ENCODE results near the gene CAMK2N1. TPM values are rescaled to one million over a fixed set of nuclear protein-coding genes. Genes with fewer than 3 reads are reported as not detected.

Gene CAMK2N1
- total and polyA plus RNA-seq, 2 of the 8 experiments (the other 6 are each of a cell fraction or from before 2014, with no cell fraction given): 2.3 to 5.6 TPM

- 33% methylated on average over 28 of the region's 28 CpGs; no CpG with 5 or more reads in 1 of the 2 experiments for WGBS, 2 experiments (ENCODE audit: extremely low coverage in 1 of 2, insufficient coverage in 1 of 2, insufficient read length in 1 of 2, insufficient replicate concordance in 2 of 2, low coverage in 1 of 2, low lambda C conversion rate in 2 of 2, missing lambda C conversion rate in 1 of 2)
- no peak for TF ChIP-seq EGR1 (IDR thresholded peaks at IDR 0.05; ENCODE audit: borderline replicate concordance, low read depth, low read length)
- peak; percentile 79 for TF ChIP-seq MAX (IDR thresholded peaks at IDR 0.05)
- TF ChIP-seq EP300 (IDR thresholded peaks at IDR 0.05; ENCODE audit: borderline replicate concordance in 1 of 2, low read depth in 2 of 2, low read length in 2 of 2): no peak
- TF ChIP-seq SIN3A (conservative IDR thresholded peaks at IDR 0.05 in 1 of 2, IDR thresholded peaks at IDR 0.05 in 1 of 2; ENCODE audit: low read depth in 1 of 2, low read length in 2 of 2): no peak
- peak; percentile 56 for TF ChIP-seq NRF1 (IDR thresholded peaks at IDR 0.05; ENCODE audit: low read depth, low read length)
- TF ChIP-seq JUN (IDR thresholded peaks at IDR 0.05; ENCODE audit: low read depth, low read length): no peak
- TF ChIP-seq GABPA (IDR thresholded peaks at IDR 0.05; ENCODE audit: borderline replicate concordance, insufficient read depth, low read length): no peak
These were observed 12.9 kb downstream of the CAMK2N1 start for GRCh38 chr1:20472860-20473711.

More at GRCh38 chr1:20472860-20473711, 12.9 kb downstream of the CAMK2N1 start:
- ChIA-PET CTCF (ENCODE audit: partially characterized antibody) (interaction anchor here (1.0 to 4.2 kb wide), 8 partner anchors 10 to 114 kb away, joined by 3 to 26 read pairs (median 4); no protein-coding TSS in a partner anchor), POLR2A (ENCODE audit: partially characterized antibody) (interaction anchor here (0.6 to 1.7 kb wide), 4 partner anchors 11 to 117 kb away, joined by 3 to 8 read pairs (median 4); partner anchors contain the start of gene CAMK2N1)
- no peak overlapping the region for H2BK15ac ChIP-seq (ENCODE audit: low read length)
- peak overlapping the region; percentile 72 for H3K18ac ChIP-seq (ENCODE audit: extremely low read depth, low read length)
- FAIRE-seq: peak; percentile 82
- DNase-seq (ENCODE audit: low read depth in 1 of 2, low spot score in 2 of 2): peak in 1 of 2 experiments; percentile 89
- peaks cover 7% of the 10 kb centered on the region; the same call in 1 of the 2 replicates for H3K23me2 ChIP-seq (ENCODE audit: low read depth, low read length)
- H3K27ac ChIP-seq (ENCODE audit: low read depth, low read length): no peak overlapping the region
- H3K9ac ChIP-seq (replicated peaks in 1 of 4; ENCODE audit: extremely low read depth in 1 of 4, low read depth in 3 of 4, low read length in 3 of 4): peak overlapping the region in 1 of 4 experiments; percentile 48; a peak in 2 of 7 replicates
- no peak overlapping the region for H3K23ac ChIP-seq (ENCODE audit: insufficient read length)
- H2AK5ac ChIP-seq (ENCODE audit: low read depth, low read length): no peak overlapping the region
- H3K36me3 ChIP-seq (ENCODE audit: control insufficient read depth in 2 of 4, insufficient read depth in 4 of 4, low read length in 3 of 4): no peaks in the 10 kb centered on the region
- no peak overlapping the region for H4K8ac ChIP-seq (ENCODE audit: extremely low read depth, insufficient read depth, low read length)
- peak overlapping the region; percentile 77 for H2BK20ac ChIP-seq (ENCODE audit: low read length)
- H3K4me1 ChIP-seq (replicated peaks in 1 of 4; ENCODE audit: control insufficient read depth in 3 of 4, insufficient read depth in 4 of 4, low read length in 3 of 4): peaks cover 8 to 19% (median 12%) of the 10 kb centered on the region in 4 experiments; a peak in 6 of 7 replicates
- H3K27me3 ChIP-seq (replicated peaks in 1 of 4; ENCODE audit: control insufficient read depth in 3 of 4, extremely low read depth in 1 of 4, insufficient read depth in 3 of 4, low read length in 3 of 4): peaks cover 0 to 8% (median 4%) of the 10 kb centered on the region in 4 experiments; a peak in 5 of 7 replicates
- peak overlapping the region; percentile 99 for H2AFZ ChIP-seq (ENCODE audit: low read length)
- no peaks in the 10 kb centered on the region for H4K20me1 ChIP-seq (replicated peaks in 1 of 2; ENCODE audit: control insufficient read depth in 1 of 2, insufficient read depth in 2 of 2, low read length in 2 of 2)
- H3K4me3 ChIP-seq (ENCODE audit: extremely low read depth in 1 of 4, insufficient read depth in 2 of 4, low read depth in 3 of 4, low read length in 4 of 4): peak overlapping the region; percentile 10 to 50 (median 23); a peak in 4 of 8 replicates
- H3K9me3 ChIP-seq (ENCODE audit: insufficient read depth in 2 of 2, low read depth in 1 of 2, low read length in 1 of 2): no peaks in the 10 kb centered on the region
- H2BK12ac ChIP-seq (ENCODE audit: low read depth, low read length): peak overlapping the region; percentile 60; the same call in 1 of the 2 replicates
- H3K4me2 ChIP-seq (ENCODE audit: insufficient read depth in 1 of 2, low read depth in 2 of 2, low read length in 2 of 2): peak overlapping the region; percentile 78 to 83
- no peaks in the 10 kb centered on the region for H3K79me1 ChIP-seq (ENCODE audit: low read depth, low read length)
- no peak overlapping the region for H4K91ac ChIP-seq (replicated peaks; ENCODE audit: insufficient read length, low read length)
- no peak overlapping the region for H2BK120ac ChIP-seq (replicated peaks; ENCODE audit: low read depth, low read length)
- H2BK5ac ChIP-seq (ENCODE audit: low read depth, low read length): no peak overlapping the region
- no peak overlapping the region for H3K14ac ChIP-seq (ENCODE audit: insufficient read length)
- H3K56ac ChIP-seq (replicated peaks; ENCODE audit: insufficient read length, low read depth, low read length): no peak overlapping the region
- H4K5ac ChIP-seq (ENCODE audit: insufficient read length, low read depth, low read length): peak overlapping the region; percentile 17
- H3K79me2 ChIP-seq (ENCODE audit: control insufficient read depth in 1 of 2, insufficient read depth in 2 of 2, low read length in 2 of 2): no peaks in the 10 kb centered on the region
- no peak overlapping the region for H3K4ac ChIP-seq (replicated peaks; ENCODE audit: insufficient read length, low read depth, low read length)

Data from H1 (cell line).